Left cardiac atrium (tissue), 4 donors: Measurements from ENCODE around the gene EP400. TPM values are rescaled to one million over a fixed set of nuclear protein-coding genes. Genes with fewer than 3 reads are reported as not detected.
A peak's percentile ranks its signal among the peaks of the same experiment; 100 is the strongest.
"Not testable (repeated sequence)": the region's sequence is repeated elsewhere in the genome, so short reads cannot be mapped to it uniquely, and the experiment has no call there.

Experiments
- ATAC-seq, 2 donors: fragments of 200-7000 bp; cut with Tn5 transposase; one replicate each; pipeline ENCODE4 v1.9.1; 2020; ENCODE audit warnings: mild to moderate bottlenecking in 2 of 2, moderate library complexity in 2 of 2
- DNase-seq: peaks from one replicate; pipeline ENCODE4 v3.0.0-alpha.2; 2020
- intact Hi-C, 2 donors: fragments of 100-400 bp; cut with DNase I; formaldehyde crosslinking; loops; one replicate each; pipeline versions ENCODE4 v1.14.1 to v1.15.1; 2022 to 2023
- total RNA-seq, 2 donors: library from RNA; stranded (reverse); fragmentation: NEBNext Ultra II Directional; extraction: Animal tissue kit (Norgen Biotek cat#: 25700); gene quantifications; one replicate each; pipeline ENCODE4 v1.2.1, GENCODE V29; 2021
- donor health status: DM: no; HTN: yes; CAD: no.
- donor health status: DM: no; HTN: yes; CAD: no; lungs with severe emphysema.
- donor health status: DM: yes; HTN: yes; CAD: no.
- donor health status: Dilated cardiomyopathy.

EP400 gene
- total RNA-seq, 2 donors from 2014 or later: 15.7 to 21.1 TPM

DNA sequence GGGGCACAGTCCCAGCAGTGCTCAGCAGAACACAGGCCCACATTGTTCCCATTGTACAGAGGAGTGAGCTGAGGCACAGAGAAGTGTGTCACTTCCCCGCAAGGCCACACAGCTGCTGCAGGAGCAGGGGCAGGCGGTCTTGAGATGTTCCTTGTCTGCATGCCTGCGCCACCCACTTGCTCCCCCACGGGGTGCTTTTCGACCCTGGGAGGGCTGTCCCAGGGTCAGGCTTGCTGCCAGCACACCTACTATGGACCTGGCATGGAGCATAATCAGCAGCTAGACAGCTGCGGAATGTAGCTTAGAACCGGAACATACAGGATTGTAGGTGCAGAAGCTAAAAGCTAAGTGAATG is 7.8 kb upstream of the EP400 start:
- intact Hi-C loops: loop anchor here in 1 of 2 donors (10.0 kb wide), 1 partner anchor 107 kb away; no protein-coding TSS in a partner anchor

DNA sequence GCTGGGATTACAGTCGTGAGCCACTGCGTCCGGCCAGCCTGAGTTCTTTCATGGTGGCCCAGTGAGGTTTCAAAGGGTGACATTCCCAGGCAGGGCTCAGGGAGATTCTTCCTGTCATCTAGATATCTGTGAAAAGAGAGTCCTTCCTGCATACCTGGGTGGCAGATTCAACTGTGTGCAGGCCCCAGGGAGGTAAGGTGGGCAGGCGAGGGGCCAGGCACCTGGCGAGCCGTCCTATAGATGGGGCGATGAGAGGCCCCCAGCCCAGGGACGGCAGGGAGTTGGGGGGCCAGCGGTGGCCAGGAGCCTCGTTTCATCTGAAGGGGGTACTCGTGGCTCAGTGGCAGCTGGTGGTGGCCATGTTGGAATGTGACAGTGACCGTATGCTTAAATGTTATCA is 7.1 kb upstream of the EP400 start:
- DNase-seq (peak; percentile 6), ATAC-seq (no peak)
- intact Hi-C loops: loop anchor here in 1 of 2 donors (10.0 kb wide), 1 partner anchor 108 kb away; no protein-coding TSS in a partner anchor

More for the DNA sequence above, 7.8 kb upstream of the EP400 start:
- no peak for ATAC-seq
- peak; percentile 6 for DNase-seq

DNA sequence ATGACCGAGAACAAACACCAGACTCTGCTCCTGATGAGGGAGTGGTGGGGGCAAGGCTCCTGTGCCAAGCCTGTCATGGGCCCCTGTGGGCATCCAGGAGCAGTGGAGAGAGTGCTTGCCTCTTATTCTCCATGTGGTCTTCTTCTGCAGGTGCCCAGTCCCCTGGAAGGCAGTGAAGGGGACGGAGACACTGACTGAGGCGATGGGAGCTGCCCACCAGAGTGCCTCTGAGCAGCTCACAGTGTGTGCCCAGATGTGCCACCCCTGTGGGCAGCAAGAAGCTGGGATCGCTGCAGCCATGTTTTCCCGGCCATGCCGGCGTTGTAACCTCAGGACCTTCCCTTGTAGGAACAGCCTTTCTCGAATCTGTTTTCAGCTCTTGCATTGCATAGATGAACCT is 6.4 kb upstream of the EP400 start:
- intact Hi-C loops: loop anchor here in 1 of 2 donors (10.0 kb wide), 1 partner anchor 109 kb away; no protein-coding TSS in a partner anchor
- peak; percentile 14 for DNase-seq

DNA sequence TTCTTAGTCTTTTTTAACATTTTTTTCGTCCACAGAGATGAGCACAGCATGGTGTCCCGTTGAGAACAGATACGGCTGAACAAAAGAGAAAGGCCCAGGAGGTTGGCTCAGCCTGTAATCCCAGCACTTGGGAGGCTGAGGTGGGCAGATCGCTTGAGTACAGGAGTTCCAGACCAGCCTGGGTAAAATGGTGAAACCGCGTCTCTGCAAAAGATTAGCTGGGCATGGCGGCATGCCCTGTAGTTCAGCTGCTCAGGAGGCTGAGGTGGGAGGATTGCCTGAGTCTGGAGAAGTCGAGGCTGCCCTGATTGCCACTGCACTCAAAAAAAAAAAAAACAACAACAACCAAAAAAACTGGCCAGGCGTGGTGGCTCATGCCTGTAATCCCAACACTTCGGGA is 5.9 kb upstream of the EP400 start:
- peak; percentile 2 for DNase-seq
- ATAC-seq: no peak
- intact Hi-C loops: loop anchor here in 1 of 2 donors (10.0 kb wide), 1 partner anchor 109 kb away; no protein-coding TSS in a partner anchor

More for the DNA sequence above, 6.4 kb upstream of the EP400 start:
- no peak for ATAC-seq

DNA sequence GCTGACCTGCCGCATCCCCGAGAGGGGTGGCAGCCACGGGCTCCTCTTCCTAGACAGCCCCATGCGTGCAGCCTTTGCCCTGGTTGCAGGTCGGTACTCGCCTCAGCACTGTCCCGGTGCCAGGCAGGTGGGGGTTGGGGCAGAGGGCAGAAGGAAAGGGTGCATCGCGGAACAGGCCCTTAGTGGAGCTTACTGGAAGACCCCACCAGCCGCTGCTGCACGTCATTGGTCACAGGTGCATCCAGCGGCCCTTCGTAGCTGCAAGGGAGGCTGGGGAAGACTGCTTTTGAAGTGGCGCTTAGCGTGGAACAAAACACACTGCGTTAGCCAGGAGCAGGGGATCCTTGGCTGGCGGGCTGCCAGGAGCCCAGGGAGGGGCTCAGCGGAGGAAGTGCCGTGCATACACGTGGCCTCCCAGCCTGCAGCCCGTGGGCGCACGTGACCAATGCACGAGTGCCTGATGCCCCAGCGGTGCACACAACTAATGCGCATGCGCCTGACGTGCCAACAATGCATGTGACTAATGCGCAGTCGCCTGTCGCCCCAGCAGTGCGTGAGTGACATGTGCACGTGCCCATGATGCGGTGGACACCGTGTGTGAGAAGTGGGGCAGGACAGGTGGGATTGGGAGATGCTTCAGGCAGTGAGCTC is 5.0 kb upstream of the EP400 start:
- DNase-seq (peak; percentile 22), ATAC-seq (no peak)
- intact Hi-C loops: loop anchor here (5.0 to 10.0 kb wide), 2 partner anchors 47 to 110 kb away; no protein-coding TSS in a partner anchor

DNA sequence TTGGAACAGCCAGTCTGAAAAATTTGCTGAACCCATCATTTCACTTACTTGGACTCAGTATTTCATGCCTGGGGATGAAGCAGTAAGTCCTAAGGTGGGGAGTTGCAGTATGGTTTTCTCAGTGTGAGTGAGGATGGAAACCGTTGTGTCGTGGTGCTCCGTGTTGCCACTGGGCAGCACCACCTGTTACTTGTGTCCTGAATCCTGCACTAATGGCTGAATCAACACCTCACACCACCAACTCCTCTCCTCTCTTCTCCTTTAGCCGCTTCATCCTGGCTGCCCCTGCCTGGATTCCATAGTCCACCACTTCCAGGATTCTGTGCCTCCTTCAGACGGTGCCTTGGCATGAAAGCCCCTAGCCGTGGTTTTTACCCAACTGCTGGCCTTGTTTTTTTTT is 3.0 kb upstream of the EP400 start:
- intact Hi-C loops: loop anchor here (5.0 to 10.0 kb wide), 2 partner anchors 49 to 112 kb away; no protein-coding TSS in a partner anchor
- DNase-seq: no peak
- ATAC-seq: no peak

DNA sequence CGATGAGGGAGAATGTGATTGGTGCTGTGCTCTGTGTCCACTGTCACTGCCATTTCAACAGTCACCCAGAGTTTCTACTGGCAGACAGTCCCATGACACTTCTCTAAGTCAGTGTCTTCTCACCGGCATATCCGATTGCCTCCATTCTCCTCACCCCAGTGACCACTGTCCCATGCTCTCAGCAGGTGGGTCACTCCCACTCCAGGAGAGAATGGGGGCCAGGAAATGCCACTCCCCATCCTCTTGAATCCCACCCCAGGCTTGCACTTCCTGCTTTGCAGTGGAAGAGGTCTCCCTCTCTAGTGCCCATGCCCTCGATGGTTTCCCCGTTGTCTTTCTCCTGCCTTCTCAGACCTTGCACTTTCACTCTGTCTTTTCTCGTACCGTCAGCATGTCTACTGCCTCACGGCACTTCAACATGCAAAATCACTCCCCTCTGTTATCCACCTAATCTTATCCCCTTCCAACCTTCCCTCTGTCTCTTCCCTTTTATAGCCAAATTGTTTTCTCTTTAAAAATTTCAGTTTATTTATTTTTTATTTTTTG is 2.2 kb upstream of the EP400 start:
- intact Hi-C loops: loop anchor here (5.0 to 10.0 kb wide), 2 partner anchors 50 to 113 kb away; no protein-coding TSS in a partner anchor
- DNase-seq (peak; percentile 20), ATAC-seq (no peak)

DNA sequence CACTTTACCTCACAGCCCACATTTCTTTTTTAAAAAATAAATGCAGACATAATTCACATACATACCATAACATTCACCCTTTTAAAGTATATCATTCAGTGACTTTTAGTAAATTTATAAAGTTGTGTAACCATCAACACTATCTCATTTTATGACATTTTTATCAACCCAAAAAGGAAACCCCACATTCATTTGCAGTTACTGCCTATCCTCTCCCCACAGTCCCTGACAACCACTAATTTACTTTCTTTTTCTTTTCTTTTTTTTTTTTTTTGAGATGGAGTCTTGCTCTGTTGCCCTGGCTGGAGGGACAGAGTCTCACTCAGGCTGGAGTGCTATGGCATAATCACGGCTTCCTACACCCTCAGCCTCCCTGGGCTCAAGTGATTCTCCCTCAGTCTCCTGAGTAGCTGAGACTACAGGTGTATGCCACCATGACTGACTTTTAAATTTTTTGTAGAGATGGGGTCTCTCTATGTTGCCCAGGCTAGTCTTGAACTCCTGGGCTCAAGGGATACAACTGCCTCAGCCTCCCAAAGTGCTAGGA is 1.5 kb upstream of the EP400 start:
- peak; percentile 3 for DNase-seq
- intact Hi-C loops: loop anchor here (5.0 to 10.0 kb wide), 2 partner anchors 51 to 113 kb away; no protein-coding TSS in a partner anchor
- no peak for ATAC-seq

DNA sequence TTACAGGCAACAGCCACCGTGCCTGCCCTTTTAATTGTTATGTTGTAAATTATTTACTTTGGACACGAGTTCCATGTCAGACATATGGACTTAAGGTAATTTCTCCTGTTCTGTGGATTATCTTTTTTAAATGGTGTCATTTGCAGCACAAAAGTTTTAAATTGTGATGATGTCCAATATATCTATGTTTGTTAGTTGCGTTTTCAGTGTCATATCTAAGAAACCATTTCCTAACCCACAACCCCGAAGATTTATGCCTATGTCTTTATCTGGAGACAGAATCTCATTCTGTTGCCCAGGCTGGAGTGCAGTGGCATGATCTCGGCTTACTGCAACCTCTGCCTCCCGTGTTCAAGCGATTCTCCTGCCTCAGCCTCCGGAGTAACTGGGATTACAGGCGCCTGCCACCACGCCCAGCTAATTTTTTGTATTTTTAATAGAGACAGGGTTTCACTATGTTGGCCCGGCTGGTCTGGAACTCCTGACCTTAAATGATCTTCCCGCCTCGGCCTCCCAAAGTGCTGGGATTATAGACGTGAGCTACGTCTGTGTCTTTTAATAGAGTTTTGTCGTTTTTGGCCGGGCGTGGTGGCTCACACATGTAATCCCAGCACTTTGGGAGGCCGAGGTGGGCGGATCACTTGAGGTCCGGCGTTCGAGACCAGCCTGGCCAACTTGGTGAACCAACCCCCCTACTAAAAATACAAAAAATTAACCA is 870 bp upstream of the EP400 start:
- peak; percentile 35 for DNase-seq
- not testable (repeated sequence) for ATAC-seq
- intact Hi-C loops: loop anchor here (5.0 to 10.0 kb wide), 2 partner anchors 52 to 114 kb away; no protein-coding TSS in a partner anchor

DNA sequence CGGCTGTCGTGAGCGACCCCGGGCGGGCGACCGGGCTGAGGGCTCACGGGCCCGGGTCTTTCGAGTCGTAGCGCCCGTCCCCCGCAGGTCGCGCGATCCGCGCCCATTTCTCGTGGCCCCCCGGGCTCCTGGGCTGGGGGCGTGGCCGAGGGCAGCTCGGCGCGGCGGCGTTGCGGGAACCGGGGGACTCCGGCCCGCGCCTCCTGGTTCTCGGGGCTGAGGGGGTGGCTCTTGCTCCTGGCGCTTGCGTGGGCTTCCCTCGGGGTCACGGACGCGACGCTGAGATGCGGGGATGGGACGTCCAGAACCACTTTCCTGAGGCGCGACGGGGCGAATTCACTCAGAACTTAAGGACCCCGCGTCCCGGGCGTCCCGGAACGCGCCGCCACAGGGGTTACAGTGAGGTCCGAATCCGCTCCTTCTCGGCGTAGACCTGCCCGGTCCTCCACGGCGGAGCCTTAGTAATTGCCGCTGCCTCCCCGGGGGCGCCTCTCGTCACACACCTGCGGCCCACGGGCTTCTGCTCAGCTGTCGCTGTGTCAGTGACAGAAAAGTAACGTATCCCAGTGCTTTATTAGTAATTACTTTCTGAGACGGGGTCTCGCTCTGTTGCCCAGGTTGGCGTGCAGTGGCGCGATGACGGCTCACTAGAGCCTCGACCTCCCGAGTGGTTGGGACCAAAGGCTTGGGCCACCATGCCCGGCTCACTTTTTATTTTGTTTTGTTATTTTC is 606 bp downstream of the EP400 start:
- DNase-seq (peak; percentile 41), ATAC-seq (peak; percentile 12 to 38)
- intact Hi-C loops: loop anchor here in 1 of 2 donors (10.0 kb wide), 1 partner anchor 116 kb away; no protein-coding TSS in a partner anchor

DNA sequence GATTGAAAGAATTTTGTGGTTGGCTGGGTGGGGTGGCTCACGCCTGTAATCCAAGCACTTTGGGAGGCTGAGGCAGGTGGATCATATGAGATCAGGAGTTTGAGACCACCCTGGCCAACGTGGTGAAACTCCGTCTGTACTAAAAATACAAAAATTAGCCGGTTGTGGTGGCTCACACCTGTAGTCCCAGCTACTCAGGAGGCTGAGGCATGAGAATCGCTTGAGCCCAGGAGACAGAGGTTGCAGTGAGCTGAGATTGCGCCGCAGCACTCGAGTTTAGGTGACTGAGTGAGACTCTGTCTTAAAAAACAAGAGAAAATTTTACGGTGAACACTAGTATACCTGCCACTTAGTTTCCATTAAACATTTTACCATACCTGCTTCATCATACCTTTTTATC is 4.1 kb downstream of the EP400 start:
- intact Hi-C loops: loop anchor here in 1 of 2 donors (10.0 kb wide), 1 partner anchor 119 kb away; no protein-coding TSS in a partner anchor
- not testable (repeated sequence) for DNase-seq, ATAC-seq

DNA sequence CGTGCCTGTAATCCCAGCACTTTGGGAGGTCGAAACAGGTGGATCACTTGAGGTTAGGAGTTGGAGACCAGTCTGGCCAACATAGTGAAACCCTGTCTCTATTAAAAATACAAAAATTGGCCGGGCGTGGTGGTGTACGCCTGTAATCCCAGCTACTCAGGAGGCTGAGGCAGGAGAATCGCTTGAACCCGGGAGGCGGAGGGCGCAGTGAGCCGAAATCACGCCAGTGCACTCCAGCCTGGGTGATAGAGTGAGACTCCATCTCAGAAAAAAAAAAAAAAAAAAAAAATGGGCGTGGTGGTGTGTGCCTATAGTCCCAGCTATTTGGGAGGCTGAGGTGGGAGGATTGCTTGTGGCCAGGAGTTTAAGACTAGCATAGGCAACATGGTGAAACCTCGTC is 4.7 kb downstream of the EP400 start:
- intact Hi-C loops: loop anchor here in 1 of 2 donors (10.0 kb wide), 1 partner anchor 120 kb away; no protein-coding TSS in a partner anchor
- DNase-seq, ATAC-seq: not testable (repeated sequence)

DNA sequence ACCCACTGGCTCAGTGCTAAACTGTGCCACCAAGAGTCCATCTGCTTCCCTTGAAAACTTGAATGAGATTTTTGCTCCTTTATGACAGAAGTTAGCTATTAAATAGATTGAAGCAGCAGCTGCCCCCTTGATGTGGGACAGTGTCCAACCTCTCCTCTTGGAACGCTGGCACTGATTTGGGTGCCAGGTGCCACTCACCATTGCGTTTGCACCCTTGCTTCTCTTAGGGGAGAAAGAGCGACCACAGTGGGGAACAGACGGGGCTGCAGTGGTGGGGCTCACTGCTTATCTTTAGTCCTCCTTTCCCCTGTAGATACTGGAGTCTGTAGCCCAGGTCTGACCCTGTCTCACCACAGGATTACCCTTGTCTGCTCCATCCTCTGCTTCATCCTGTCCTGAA is 9.4 kb downstream of the EP400 start:
- DNase-seq (no peak), ATAC-seq (no peak)
- intact Hi-C loops: loop anchor here in 1 of 2 donors (10.0 kb wide), 1 partner anchor 124 kb away; no protein-coding TSS in a partner anchor

DNA sequence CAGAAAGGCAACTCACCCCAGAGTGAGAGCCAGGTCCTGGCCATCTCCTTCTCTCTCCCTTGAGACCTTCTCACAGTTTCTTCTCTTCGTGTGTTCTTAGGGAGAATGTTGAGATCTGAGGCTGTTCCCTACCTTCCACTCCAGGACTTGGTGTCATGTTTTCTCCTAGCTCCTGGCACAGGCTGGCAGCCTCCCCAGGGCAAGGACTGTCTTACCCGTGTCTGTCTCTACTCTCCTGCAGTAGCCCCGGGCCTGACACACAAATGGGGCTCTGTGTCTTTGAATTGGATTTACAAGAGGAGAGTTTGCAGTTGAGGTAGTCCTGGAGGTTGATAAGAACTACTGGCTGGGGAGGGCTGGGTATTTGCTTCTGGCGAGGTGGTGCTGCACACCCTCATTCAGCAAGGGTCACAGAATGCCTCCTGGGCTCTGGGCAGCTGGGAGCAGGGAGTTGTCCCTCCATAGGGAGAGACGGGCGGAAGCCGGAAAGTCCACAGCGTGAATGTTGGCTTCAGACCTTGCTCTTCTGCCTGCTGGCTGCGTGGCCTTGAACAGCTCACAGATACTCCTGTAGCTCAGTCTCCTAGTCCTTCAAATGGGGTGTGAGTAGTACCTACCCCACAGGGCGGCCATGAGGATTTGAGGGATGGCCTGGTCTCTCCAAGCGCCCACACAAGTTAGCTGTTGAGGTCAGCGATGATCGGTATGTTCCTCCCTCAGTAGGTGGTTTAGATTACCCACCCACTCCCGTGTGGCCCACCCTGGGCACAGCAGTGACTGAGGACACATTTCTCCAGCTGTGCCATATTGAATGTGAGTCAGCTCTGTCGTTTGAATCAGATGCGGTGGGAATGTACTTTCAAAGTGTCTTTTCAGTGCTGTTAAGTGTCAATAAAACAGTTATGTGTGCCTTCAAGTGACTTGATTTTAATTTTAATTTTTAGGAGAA is 10.2 kb downstream of the EP400 start:
- peak; percentile 19 to 20 for ATAC-seq
- intact Hi-C loops: loop anchor here in 1 of 2 donors (10.0 kb wide), 1 partner anchor 125 kb away; no protein-coding TSS in a partner anchor
- DNase-seq: no peak

DNA sequence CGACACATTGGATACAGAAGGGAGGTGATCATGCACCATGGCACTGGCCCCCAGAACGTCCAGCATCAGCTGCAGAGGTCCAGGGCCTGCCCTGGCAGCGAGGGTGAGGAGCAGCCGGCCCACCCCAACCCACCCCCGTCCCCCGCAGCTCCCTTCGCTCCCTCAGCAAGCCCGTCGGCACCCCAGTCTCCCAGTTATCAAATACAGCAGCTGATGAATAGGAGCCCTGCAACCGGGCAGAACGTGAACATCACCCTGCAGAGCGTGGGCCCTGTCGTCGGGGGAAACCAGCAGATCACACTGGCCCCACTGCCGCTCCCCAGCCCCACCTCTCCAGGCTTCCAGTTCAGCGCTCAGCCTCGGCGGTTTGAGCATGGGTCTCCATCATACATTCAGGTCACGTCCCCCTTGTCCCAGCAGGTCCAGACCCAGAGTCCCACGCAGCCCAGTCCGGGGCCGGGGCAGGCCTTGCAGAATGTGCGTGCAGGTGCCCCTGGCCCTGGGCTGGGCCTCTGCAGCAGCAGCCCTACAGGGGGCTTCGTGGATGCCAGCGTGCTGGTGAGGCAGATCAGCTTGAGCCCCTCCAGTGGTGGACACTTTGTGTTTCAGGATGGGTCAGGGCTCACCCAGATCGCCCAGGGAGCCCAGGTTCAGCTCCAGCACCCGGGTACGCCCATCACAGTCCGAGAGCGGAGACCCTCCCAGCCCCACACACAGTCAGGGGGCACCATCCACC is 11.0 kb downstream of the EP400 start:
- ATAC-seq, DNase-seq, intact Hi-C loops: not testable (repeated sequence)

DNA sequence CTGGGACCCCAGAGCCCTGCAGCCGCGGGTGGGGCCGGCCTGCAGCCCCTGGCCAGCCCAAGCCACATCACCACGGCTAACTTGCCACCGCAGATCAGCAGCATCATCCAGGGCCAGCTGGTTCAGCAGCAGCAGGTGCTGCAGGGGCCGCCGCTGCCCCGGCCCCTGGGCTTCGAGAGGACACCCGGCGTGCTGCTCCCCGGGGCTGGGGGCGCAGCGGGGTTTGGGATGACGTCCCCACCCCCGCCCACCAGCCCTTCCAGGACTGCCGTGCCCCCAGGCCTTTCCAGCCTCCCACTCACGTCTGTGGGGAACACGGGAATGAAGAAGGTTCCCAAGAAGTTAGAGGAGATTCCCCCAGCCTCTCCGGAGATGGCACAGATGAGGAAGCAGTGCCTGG is 11.6 kb downstream of the EP400 start:
- DNase-seq, intact Hi-C loops, ATAC-seq: not testable (repeated sequence)
